Measurements from ENCODE around the gene PTGIS.

GRCh38 chr20:49568278-49569151 lies 578 bp upstream of the PTGIS start:
- no peak for TF ChIP-seq POLR2A (IDR thresholded peaks at IDR 0.05)
- no peak for TF ChIP-seq CTCF (IDR thresholded peaks at IDR 0.05)
- TF ChIP-seq EP300 (IDR thresholded peaks at IDR 0.05): no peak
